ENCODE measurements around the gene KAT6B. TPM values are rescaled to one million over a fixed set of nuclear protein-coding genes. Genes with fewer than 3 reads are reported as not detected.

KAT6B gene
- total and polyA plus RNA-seq, 2 donors (not counting 1 experiment from before 2014, with no cell fraction given), result 3.9 to 37.8 TPM

DNA sequence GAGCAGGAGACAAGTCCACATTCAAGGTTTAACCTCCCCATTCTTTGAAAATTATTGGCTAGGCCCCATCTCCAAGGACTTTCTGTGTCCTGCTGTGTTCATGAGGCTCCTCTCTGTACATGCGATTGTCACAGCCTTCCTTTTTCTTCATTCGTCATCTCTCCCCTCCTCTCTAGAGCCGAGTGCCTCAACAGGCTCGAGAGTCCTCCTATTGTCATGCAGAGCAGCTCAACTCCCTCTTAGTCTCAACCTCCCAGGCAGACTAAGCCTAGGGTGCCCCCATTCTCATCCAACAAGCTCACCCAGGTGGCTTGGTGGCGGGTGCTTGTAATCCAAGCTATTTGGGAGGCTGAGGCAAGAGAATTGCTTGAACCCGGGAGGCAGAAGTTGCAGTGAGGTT is 249.9 kb downstream of the KAT6B start:
- no peaks in the 10 kb centered on the region for H3K36me3 ChIP-seq (ENCODE audit: control insufficient read depth, insufficient read depth, low read length)
- H3K79me2 ChIP-seq (ENCODE audit: control insufficient read depth, insufficient read depth, low read length), result no peaks in the 10 kb centered on the region
- H3K4me2 ChIP-seq (ENCODE audit: extremely low read depth, insufficient read depth, low read length), result no peak overlapping the region
- no peaks in the 10 kb centered on the region for H3K4me1 ChIP-seq (ENCODE audit: control insufficient read depth, extremely low read depth, insufficient read depth, low read length)
- H3K27me3 ChIP-seq (ENCODE audit: control insufficient read depth, insufficient read depth, low read length), result no peaks in the 10 kb centered on the region
- no peak overlapping the region for H3K4me3 ChIP-seq (replicated peaks in 1 of 4; ENCODE audit: control extremely low read depth in 1 of 4, insufficient read depth in 1 of 4, low read depth in 3 of 4, low read length in 4 of 4)
- H2AFZ ChIP-seq (ENCODE audit: low read length), result no peak overlapping the region
- no peak overlapping the region for H3K9ac ChIP-seq (ENCODE audit: insufficient read depth, low read length)
- H4K20me1 ChIP-seq (ENCODE audit: control insufficient read depth, extremely low read depth, insufficient read depth, low read length), result no peaks in the 10 kb centered on the region
- H3K9me3 ChIP-seq (ENCODE audit: control insufficient read depth, insufficient read depth, low read depth, low read length), result no peaks in the 10 kb centered on the region
- H3K27ac ChIP-seq (ENCODE audit: insufficient read depth, low read length), result no peak overlapping the region
- TF ChIP-seq EZH2 (IDR thresholded peaks at IDR 0.05; ENCODE audit: low read length, missing control alignments) (no peak), CTCF (conservative IDR thresholded peaks at IDR 0.05 in 1 of 2, IDR thresholded peaks at IDR 0.05 in 1 of 2; ENCODE audit: low read depth in 1 of 2, low read length in 2 of 2) (no peak)
- no peak for DNase-seq (ENCODE audit: low read depth in 2 of 2)

- Histone ChIP-seq H4K20me1 (ENCODE audit: control insufficient read depth, extremely low read depth, insufficient read depth, low read length) (no peaks in the 10 kb centered on the region), H3K9ac (ENCODE audit: insufficient read depth, low read length) (no peak overlapping the region), H3K27me3 (ENCODE audit: control insufficient read depth, insufficient read depth, low read length) (no peaks in the 10 kb centered on the region), H2AFZ (ENCODE audit: low read length) (no peak overlapping the region), H3K9me3 (ENCODE audit: control insufficient read depth, insufficient read depth, low read depth, low read length) (no peaks in the 10 kb centered on the region), H3K4me3 (replicated peaks in 1 of 4; ENCODE audit: control extremely low read depth in 1 of 4, insufficient read depth in 1 of 4, low read depth in 3 of 4, low read length in 4 of 4) (no peak overlapping the region), H3K36me3 (ENCODE audit: control insufficient read depth, insufficient read depth, low read length) (no peaks in the 10 kb centered on the region), H3K27ac (ENCODE audit: insufficient read depth, low read length) (no peak overlapping the region), H3K79me2 (ENCODE audit: control insufficient read depth, insufficient read depth, low read length) (no peaks in the 10 kb centered on the region), H3K4me2 (ENCODE audit: extremely low read depth, insufficient read depth, low read length) (no peak overlapping the region), H3K4me1 (ENCODE audit: control insufficient read depth, extremely low read depth, insufficient read depth, low read length) (no peaks in the 10 kb centered on the region)
- TF ChIP-seq EZH2 (IDR thresholded peaks at IDR 0.05; ENCODE audit: low read length, missing control alignments) (no peak), CTCF (conservative IDR thresholded peaks at IDR 0.05 in 1 of 2, IDR thresholded peaks at IDR 0.05 in 1 of 2; ENCODE audit: low read depth in 1 of 2, low read length in 2 of 2) (no peak)
- DNase-seq (ENCODE audit: low read depth in 2 of 2), result no peak
Observed at GRCh38 chr10:75079436-75080083, 253.2 kb downstream of the KAT6B start.

DNA sequence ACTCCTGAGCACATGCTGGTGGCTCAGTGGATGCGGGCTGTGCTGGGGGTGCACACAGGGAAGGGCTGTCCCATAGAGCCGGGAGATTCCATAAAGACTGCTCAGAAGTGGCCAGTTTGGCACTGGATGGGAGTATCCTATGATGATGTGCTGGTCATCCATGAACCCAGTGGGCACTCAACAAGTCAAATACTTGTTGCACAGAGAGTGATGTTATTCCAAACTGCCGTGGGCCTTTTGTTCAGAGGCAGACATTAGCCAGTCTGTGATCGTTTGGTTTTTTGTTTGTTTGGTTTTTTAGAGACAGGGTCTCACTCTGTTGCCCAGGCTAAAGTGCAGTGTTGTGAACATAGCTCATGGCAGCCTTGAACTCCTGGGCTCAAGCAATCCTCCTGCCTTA is 254.2 kb downstream of the KAT6B start:
- H3K27me3 ChIP-seq (ENCODE audit: control insufficient read depth, insufficient read depth, low read length), result no peaks in the 10 kb centered on the region
- H3K27ac ChIP-seq (ENCODE audit: insufficient read depth, low read length), result no peak overlapping the region
- no peaks in the 10 kb centered on the region for H3K9me3 ChIP-seq (ENCODE audit: control insufficient read depth, insufficient read depth, low read depth, low read length)
- H3K4me3 ChIP-seq (replicated peaks in 1 of 4; ENCODE audit: control extremely low read depth in 1 of 4, insufficient read depth in 1 of 4, low read depth in 3 of 4, low read length in 4 of 4), result no peak overlapping the region
- H3K79me2 ChIP-seq (ENCODE audit: control insufficient read depth, insufficient read depth, low read length), result no peaks in the 10 kb centered on the region
- DNase-seq (ENCODE audit: low read depth in 2 of 2), result no peak
- TF ChIP-seq CTCF (conservative IDR thresholded peaks at IDR 0.05 in 1 of 2, IDR thresholded peaks at IDR 0.05 in 1 of 2; ENCODE audit: low read depth in 1 of 2, low read length in 2 of 2), result no peak
- TF ChIP-seq EZH2 (IDR thresholded peaks at IDR 0.05; ENCODE audit: low read length, missing control alignments), result no peak
- no peak overlapping the region for H2AFZ ChIP-seq (ENCODE audit: low read length)
- no peaks in the 10 kb centered on the region for H3K4me1 ChIP-seq (ENCODE audit: control insufficient read depth, extremely low read depth, insufficient read depth, low read length)
- no peak overlapping the region for H3K4me2 ChIP-seq (ENCODE audit: extremely low read depth, insufficient read depth, low read length)
- H3K36me3 ChIP-seq (ENCODE audit: control insufficient read depth, insufficient read depth, low read length), result no peaks in the 10 kb centered on the region
- no peak overlapping the region for H3K9ac ChIP-seq (ENCODE audit: insufficient read depth, low read length)
- H4K20me1 ChIP-seq (ENCODE audit: control insufficient read depth, extremely low read depth, insufficient read depth, low read length), result no peaks in the 10 kb centered on the region

All from fibroblast of lung (primary cell).